GM03348 (cell line): ENCODE data around the gene TMCC1.
A peak's percentile ranks its signal among the peaks of the same experiment; 100 is the strongest.
"Not testable (repeated sequence)": the region's sequence is repeated elsewhere in the genome, so short reads cannot be mapped to it uniquely, and the experiment has no call there.

Experiments used
- DNase-seq: peaks from one replicate; pipeline ENCODE4 v3.0.0; 2012; ENCODE audit warnings: low spot score

TMCC1 gene

DNA sequence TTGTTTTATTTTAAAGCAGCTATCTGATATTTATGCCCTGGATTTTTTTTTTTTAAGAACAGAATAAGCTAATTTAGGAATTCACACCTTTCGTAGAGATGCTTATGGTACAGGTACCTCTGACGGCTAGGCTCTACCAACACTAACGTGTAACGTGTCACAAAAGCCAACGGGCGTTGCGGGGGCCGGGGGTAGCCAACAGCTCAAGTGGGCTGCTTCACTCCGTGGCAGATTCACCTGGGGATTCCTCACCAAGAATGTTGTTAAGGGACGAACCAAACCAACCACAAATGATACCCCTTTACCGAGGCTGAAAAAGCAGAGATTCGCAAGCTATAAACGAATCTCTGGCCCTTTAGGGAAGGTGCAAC, 1.0 kb downstream of the TMCC1 start:
- no peak for DNase-seq

DNA sequence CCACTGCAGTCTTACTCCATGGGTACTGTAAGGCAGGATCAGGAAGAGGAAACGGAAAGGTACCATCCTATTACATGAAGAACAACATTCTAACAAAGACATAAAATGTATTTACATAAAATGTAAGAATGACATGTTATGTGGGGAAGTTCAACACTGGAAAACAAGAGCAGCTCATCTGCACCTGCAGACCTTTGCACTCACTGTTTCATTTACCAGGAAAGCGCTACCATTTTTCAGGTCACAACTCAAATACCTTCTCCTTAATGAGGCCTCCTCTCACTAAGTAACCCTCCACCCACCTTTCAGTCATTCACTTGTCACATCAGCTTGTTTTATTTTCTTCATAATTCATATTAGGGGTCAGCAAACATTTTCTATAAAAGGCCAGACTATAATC, 2.6 kb downstream of the TMCC1 start:
- no peak for DNase-seq

DNA sequence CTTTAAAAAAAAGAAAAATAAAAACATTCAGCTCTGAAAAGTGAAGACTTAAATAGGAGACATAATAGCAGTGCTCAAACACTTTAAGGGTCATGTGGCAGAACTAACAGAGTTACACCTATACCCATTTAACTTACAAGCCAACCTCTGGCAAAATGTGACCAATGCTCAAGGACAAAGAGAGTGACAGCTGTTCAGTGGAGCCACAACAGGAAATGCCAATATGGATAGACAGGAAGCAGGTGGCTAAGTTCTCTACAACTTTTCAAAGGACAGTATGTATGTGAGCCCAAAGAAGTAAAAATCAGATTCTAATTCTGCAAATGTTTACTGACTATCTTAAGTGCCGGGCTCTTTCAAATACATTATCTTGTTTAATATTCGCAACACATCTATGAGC, 3.4 kb downstream of the TMCC1 start:
- no peak for DNase-seq

DNA sequence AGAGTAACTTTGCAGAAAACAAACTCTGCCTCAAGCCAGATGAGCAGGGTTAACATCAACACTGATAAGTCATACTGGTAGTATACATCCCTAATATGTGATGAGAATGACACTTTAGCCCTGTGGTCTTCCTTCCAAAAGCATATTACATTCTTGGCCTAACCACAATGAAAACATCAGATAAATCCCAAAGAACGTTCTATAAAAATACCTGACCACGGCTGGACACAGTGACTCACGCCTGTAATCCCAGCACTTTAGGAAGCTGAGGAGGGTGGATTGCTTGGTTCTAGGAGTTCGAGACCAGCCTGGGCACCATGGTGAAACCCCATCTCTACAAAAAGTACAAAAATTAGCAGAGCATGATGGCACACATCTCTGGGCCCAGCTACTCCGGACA, 4.7 kb downstream of the TMCC1 start:
- peak; percentile 76 for DNase-seq

DNA sequence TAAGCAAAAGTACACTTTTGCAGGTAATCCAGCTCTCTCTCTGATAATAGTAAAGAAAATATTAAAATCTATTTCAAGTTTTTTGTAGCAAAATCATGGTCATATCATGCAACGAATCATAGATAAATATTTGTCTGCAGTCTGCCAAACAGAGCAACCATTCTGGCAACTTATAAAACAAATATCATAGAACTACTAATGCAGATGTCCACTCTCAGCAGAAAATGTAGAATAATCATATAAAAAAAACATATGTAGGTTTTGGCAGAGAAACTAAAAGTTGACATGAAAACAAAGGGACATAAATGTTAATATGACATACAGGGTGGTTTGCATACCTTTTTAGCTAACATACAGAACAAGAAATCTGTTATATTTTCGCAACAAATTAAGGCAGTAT, 12.2 kb downstream of the TMCC1 start:
- no peak for DNase-seq

DNA sequence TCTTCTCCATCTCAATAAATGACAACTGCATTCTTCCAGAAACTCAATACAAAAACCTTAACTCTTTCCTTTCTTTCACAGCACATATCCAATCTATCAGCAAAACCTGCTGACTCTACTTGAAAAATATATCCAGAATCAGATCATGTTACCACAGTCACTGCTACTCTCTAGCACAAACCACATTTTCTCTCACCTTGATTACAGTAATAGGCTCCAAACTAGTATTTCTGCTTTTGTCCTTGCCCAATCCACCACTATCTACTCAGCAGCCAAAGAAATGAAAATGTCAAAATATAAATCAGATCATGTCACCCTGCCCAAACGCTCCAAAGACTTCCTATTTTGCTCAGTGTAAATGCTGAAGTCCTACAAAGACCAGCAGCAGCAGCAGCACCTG, 15.2 kb downstream of the TMCC1 start:
- no peak for DNase-seq

DNA sequence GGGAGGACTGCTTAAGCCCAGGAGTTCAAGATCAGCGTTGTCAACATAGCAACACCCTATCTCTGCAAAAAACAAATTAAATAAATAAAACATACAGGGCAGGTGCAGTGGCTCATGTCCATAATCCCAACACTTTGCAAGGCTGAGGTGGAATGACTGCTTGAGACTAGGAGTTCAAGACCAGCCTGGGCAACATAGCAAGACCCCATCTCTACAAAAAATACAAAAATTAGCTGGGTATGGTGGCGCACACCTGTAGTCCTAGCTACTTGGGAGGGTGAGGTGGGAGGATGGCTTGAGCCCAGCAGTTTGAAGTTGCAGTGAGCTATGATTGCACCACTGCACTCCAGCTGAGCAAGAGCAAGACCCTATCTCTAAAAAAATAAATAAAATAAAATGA, 19.0 kb downstream of the TMCC1 start:
- not testable (repeated sequence) for DNase-seq

DNA sequence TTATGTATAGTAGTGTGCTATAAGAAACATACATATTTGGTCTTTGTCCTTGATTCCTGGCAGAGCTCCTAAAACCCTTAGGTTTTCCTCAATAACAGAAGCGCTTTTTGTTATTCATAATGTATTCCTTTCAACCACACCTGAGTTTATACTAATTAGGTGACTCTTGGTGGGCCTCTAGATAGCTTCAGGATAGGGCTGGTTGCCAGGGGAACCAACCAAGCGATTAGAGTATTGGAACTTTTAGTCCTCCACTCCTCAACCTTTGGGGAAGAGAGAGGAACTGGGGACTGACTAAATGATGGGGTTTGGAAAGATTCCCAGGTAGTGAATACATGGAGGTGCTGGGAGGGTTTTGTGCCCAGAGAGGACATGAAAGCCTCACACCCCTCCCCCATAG, 24.6 kb downstream of the TMCC1 start:
- DNase-seq: no peak

DNA sequence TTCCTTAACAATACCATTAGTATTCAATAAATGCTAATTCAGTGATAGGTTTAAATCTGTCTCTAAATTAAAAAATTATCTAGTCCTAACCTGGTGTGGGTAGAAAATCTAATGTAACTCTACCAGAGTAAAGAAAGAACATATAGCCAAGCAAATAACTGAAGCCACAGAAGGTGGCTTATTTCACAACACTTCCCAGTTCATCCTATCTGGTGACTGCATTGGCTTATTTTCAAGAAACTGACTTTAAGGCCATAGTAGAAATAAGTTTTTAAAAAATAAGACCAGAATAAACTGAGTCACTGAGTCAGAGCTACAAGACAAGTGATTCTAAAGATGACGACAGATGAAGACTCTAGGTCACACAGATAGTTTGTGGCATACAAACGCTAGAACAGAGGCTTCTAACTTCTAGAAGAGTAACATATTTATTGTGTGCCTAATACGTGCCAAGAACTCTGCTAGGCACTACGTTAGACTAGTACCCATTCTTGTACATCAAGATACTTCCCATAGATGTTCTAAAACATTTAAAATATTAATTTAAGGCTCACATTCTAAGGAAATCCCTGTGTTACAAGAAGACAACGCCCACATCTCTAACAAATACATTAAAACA, 25.9 kb downstream of the TMCC1 start:
- no peak for DNase-seq

DNA sequence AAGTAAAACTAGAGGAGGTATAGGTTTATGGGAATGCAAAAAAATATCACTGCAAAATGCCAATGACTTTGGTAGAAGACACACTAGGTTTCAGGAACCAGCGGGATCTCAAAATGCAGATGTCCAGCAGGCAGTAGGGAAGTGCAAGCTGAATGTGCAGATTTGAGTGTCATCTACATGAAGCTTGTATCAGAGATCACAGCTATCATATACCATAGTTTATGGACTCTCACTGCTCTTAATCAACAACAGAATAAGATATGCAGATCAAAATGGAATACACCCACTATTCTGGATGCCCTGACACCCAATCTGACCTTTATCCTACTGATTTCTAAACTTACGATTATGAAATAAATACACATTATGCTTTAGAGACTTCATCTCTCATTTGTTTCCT, 27.7 kb downstream of the TMCC1 start:
- no peak for DNase-seq

DNA sequence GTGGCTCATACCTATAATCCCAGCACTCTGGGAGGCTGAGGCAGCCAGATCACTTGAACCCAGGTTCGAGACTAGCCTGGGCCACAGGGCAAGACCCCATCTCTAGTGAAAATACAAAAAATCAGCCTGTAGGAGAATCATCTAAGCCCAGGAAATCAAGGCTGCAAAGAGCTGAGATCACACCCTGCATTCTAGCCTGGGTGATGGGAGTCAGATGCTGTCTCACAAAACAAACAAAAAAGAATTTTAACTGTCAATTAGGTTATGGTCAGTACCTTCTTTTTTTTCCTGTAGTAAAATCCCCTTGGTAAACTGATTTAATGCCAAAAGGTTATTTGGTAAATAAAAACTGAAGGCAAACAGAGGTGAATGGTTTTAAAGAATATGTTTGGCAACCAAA, 29.0 kb downstream of the TMCC1 start:
- DNase-seq: no peak

DNA sequence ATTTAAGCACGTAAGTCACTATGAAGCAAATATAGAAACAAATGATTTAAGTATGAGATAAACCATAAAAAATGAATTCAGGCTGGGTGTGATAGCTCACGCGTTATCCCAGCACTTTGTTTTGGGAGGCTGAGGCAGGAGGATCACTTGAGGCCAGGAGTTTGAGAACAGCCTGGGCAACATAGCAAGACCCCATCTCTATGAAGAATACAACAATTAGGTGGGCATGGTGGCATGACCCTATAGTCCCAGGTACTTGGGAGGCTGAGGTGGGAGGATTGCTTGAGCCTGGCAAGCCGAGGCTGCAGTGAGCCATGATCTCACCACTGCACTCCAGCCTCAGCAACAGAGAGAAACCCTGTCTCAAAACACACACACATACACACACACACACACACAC, 34.2 kb downstream of the TMCC1 start:
- no peak for DNase-seq

DNA sequence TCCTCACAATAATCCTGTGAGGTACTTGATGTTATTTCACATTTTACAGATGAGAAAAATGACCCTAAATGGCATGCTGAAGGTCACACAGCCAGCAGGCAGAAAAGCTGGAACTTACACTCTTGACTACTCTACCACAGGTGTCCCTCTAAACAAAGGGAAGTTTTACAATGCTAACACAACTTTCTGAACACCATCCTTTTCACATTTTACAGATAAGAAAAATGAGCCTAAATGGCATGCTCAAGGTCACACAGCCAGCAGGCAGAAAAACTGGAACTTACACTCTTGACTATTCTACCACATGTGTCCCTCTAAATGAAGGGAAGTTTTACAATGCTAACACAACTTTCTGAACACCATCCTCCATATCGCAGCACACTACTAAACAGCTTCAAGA, 35.6 kb downstream of the TMCC1 start:
- DNase-seq: no peak

DNA sequence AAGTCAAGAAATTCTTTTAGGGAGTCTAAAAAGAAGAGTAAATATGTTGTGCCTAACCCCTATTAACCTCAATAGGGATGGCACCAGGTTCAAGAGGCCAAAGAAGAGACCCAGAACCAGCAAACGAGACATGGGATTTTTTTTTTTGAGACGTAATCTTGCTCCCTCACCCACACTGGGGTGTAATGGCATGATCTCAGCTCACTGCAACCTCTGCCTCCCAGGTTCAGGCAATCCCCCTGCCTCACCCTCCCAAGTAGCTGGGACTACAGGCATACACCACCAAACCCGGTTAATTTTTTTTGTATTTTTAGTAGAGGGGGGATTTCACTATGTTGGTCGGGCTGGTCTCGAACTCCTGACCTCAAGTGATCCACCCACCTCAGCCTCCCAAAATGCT, 36.7 kb downstream of the TMCC1 start:
- not testable (repeated sequence) for DNase-seq

DNA sequence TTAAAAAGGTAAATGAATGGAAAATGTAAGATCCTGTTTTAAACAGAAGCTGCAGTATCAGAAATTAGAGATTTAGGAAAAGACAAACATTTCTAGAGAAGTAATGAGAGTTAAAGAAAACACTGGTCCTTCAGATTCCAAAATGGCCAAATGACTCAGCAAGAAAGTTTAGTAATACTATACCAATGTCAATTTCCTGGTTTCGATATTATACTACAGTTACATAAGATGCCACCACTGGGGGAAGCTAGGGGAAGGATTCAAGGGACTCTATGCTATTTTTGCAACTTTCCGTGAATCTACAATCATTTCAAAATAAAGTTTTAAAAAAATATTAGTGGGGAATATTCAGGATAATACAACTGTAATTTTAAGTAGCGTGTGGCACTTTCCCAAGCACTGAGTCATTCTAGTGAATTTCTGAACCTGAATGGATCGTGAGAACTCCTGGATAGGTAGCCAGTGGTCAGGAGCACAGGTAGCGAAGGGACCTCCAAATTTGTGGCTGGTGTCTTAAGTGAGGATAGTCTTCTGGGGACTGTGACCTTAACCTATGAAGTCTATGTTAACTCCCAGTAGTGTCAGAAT, 37.6 kb downstream of the TMCC1 start:
- peak; percentile 50 for DNase-seq

DNA sequence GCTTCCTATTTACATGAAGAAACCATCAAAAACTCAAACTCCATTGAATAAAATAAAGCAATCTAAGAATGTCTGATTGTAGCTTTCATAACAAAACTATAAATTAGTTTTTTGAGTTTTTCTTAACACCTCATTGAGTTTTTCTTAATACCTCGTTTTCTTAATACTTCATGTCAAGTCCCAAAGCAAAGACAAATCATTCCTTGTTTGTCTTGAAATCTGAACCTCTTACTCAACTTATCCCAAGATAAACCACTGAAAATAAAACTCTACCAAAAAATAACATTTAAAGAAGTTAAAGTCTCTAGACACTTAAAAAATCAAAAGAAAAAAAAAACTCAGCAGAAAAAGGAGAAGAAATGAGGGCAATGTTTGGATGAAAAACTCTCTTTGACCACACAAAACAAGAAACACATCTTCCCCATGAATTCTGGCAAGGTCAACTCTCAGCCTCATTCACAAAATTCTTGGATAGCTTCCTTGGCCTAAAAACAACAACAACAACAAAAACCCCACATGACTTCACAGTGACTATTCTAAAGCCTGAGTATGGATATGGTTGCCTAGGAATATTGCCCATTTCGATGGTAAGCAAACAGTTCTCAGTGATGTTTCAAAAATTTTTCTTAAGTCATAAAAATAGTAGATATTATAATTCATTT, 38.2 kb downstream of the TMCC1 start:
- peak; percentile 37 for DNase-seq

DNA sequence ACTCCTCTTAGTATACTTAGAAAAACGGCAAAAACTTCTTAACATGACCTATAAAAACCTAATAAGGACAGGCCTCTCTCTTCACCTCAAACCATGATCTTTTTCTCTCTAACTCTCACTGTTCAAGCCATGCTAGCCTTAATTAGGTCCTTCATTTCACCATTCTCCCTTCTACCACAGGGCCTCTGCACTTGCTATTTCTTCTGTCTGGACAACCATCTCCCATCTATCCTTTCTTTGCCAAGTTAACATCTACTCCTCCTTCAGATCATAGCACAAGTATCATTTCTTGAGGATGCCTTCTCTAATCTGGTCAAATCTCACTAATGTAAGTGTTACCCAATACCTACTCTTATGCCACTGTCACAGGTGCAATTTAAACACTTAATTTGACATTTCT, 39.1 kb downstream of the TMCC1 start:
- no peak for DNase-seq

DNA sequence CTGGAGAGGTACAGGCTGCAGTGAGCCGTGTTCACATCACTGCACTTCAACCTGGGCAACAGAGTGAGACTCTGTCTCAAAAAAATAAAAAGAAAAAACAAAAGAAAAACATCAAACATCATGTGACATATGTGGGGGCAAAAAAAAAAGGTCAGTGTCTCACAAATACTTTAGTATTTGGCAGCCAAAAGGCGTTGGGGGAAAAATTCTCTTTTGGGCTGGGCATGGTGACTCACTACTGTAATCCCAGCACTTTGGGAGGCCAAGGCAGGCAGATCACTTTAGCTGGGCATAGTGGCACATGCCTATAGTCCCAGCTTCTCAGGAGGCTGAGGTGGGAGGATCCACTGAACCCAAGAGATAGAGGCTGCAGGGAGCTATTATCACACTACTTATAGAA, 47.6 kb downstream of the TMCC1 start:
- DNase-seq: no peak

DNA sequence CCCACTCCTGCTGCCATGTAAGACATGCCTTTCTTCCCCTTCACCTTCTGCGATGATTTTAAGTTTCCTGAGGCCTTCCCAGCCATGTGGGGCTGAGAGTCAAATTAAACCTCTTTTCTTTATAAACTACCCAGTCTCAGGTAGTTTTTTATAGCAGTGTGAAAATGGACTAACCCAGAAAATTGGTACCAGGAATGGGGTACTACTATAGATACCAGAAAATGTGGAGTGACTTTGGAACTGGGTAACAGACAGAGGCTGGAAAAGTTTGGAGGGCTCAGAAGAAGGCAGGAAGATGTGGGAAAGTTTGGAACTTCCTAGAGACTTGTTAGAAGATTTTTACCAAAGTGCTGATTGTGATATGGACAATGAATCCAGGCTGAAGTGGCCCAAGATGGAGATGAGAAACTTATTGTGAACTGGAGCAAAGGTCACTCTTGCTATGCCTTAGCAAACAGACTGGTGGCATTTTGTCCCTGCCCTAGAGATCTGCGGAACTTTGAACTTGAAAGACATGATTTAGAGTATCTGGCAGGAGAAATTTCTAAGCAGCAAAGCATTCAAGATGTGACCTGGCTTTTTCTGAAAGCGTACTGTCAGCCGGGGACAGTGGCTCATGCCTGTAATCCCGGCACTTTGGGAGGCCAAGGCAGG, 52.7 kb downstream of the TMCC1 start:
- DNase-seq: no peak

DNA sequence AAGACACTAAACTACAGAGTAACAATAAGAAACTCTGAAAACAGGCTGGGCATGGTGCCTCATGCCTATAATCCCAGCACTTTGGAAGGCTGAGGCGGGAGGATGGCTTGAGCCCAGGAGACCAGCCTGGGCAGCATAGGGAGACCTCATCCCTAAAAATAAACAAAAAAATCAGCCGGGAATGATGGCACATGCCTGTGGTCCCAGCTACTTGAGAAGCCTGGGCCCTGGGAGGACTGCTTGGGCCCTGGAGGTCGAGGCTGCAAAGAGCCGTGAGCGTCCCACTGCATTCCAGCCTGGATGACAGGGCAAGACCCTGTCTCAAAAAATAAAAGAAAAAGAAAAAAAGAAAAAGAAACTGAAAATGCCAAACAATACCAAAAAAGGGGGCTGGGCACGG, 55.4 kb downstream of the TMCC1 start:
- DNase-seq: no peak

DNA sequence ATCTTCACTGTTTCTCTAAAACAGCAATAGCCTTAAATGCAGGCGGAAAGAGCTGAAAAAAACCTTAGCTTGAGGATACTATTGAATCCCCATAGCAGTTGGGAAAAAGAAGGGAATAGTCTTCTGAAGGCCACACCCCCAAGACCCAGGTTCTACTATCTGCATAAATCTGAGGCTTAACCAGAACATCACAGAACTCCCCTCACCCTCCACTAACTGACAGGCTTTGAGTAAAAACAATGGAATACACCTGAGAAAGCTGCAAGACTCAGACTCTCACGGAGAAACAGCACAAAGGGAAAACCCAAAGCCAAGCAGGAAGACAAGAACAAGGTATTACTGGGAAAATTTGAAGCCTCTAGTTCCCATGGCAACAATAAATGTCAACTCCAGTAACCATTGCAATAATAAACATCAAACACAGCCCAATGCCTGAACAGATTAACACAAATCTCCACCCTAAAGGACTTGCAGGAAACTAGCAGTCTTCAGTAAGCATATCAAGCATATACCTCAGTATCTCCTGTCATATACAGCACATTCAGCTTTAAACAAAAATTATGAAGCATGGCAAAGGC, 56.4 kb downstream of the TMCC1 start:
- no peak for DNase-seq

DNA sequence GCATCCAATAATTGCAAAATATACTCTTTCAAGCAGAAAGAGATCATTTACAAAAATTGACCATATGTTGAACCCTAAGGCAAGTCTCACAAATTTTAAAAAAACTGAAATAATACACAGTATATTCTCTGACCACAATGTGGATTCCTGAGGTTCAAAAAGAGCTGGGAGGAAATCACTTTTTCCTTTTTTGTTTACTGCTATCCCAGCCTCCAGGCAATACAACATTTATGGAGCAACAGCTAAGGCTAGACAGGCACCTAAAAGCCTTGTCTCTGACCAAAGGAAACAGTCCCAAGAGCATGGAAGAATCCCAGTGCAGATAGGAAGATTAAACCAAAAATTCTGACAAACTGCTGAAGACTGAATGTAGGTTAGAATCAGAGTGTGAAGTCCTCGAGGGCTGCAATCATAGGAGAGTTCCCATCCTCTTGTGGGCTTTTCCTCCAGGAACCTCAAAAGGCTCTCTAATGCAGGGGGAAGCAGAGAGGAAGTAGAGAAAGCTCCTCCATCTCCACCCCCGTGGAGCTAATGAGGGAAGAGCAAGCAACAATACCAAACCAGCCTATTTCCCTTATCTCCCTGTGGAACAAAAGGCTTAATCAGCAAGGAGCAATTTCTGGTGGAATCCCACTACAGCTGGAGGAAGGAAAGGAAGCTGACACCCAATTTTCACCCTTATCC, 57.0 kb downstream of the TMCC1 start:
- DNase-seq: peak; percentile 13

DNA sequence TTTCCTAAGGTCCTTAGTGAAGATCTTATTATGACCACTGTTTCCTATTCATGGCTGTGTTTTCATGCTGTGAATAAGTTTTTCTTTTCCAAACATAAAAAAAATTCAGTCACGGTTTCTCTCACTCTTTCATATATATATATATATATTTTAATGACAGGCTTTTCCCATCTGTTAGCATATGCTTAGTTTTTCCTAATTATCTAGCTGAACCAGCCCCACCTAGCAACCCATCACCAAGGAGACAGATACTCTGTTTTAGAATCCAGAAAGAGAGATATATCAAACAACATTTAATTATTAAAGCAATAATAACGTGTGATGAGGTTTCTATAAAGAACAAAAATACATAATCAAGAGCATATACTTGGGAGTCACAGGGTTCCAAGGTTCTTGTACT, 58.3 kb downstream of the TMCC1 start:
- DNase-seq: no peak
